ENCODE results near the gene SMIM1.
A peak's percentile ranks its signal among the peaks of the same experiment; 100 is the strongest.

Gene SMIM1

GRCh38 chr1:3775490-3776230, 3.1 kb downstream of the SMIM1 start:
- TF ChIP-seq CTCF (IDR thresholded peaks at IDR 0.05; ENCODE audit: insufficient read depth, low read length, poor library complexity, severe bottlenecking), result peak; percentile 83
- Histone ChIP-seq H3K36me3 (ENCODE audit: control insufficient read depth, insufficient read depth, low read length) (peaks cover 11% of the 10 kb centered on the region), H3K4me3 (replicated peaks; ENCODE audit: low read depth, low read length) (no peak overlapping the region), H3K27me3 (replicated peaks; ENCODE audit: control insufficient read depth, insufficient read depth, low read length) (no peaks in the 10 kb centered on the region)
- DNase-seq (ENCODE audit: extremely low read depth, insufficient read length), result peak; percentile 58

GRCh38 chr1:3776231-3776961, 3.8 kb downstream of the SMIM1 start:
- DNase-seq (ENCODE audit: extremely low read depth, insufficient read length), result no peak
- no peak for TF ChIP-seq CTCF (IDR thresholded peaks at IDR 0.05; ENCODE audit: insufficient read depth, low read length, poor library complexity, severe bottlenecking)
- Histone ChIP-seq H3K36me3 (ENCODE audit: control insufficient read depth, insufficient read depth, low read length) (peaks cover 17% of the 10 kb centered on the region), H3K4me3 (replicated peaks; ENCODE audit: low read depth, low read length) (no peak overlapping the region), H3K27me3 (replicated peaks; ENCODE audit: control insufficient read depth, insufficient read depth, low read length) (no peaks in the 10 kb centered on the region)

GRCh38 chr1:3777078-3777547, 4.6 kb downstream of the SMIM1 start:
- no peak for DNase-seq (ENCODE audit: extremely low read depth, insufficient read length)
- no peaks in the 10 kb centered on the region for H3K27me3 ChIP-seq (replicated peaks; ENCODE audit: control insufficient read depth, insufficient read depth, low read length)
- peaks cover 19% of the 10 kb centered on the region for H3K36me3 ChIP-seq (ENCODE audit: control insufficient read depth, insufficient read depth, low read length)
- TF ChIP-seq CTCF (IDR thresholded peaks at IDR 0.05; ENCODE audit: insufficient read depth, low read length, poor library complexity, severe bottlenecking), result no peak
- H3K4me3 ChIP-seq (replicated peaks; ENCODE audit: low read depth, low read length), result no peak overlapping the region

GRCh38 chr1:3777647-3778589, 5.4 kb downstream of the SMIM1 start:
- Histone ChIP-seq H3K36me3 (ENCODE audit: control insufficient read depth, insufficient read depth, low read length) (peaks cover 22% of the 10 kb centered on the region), H3K4me3 (replicated peaks; ENCODE audit: low read depth, low read length) (no peak overlapping the region), H3K27me3 (replicated peaks; ENCODE audit: control insufficient read depth, insufficient read depth, low read length) (no peaks in the 10 kb centered on the region)
- no peak for DNase-seq (ENCODE audit: extremely low read depth, insufficient read length)
- TF ChIP-seq CTCF (IDR thresholded peaks at IDR 0.05; ENCODE audit: insufficient read depth, low read length, poor library complexity, severe bottlenecking), result no peak

GRCh38 chr1:3778590-3779264, 6.2 kb downstream of the SMIM1 start:
- Histone ChIP-seq H3K27me3 (replicated peaks; ENCODE audit: control insufficient read depth, insufficient read depth, low read length) (no peaks in the 10 kb centered on the region), H3K4me3 (replicated peaks; ENCODE audit: low read depth, low read length) (no peak overlapping the region), H3K36me3 (ENCODE audit: control insufficient read depth, insufficient read depth, low read length) (peaks cover 22% of the 10 kb centered on the region)
- DNase-seq (ENCODE audit: extremely low read depth, insufficient read length), result no peak
- TF ChIP-seq CTCF (IDR thresholded peaks at IDR 0.05; ENCODE audit: insufficient read depth, low read length, poor library complexity, severe bottlenecking), result no peak

All from GM06990 (cell line).